Measurements from ENCODE around the gene CDKAL1. TPM values are rescaled to one million over a fixed set of nuclear protein-coding genes. Genes with fewer than 3 reads are reported as not detected.

The CDKAL1 gene
- total and polyA plus RNA-seq, 2 experiments from 2014 or later: 14.4 to 19.5 TPM

GRCh38 chr6:21003780-21004541 lies 469.7 kb downstream of the CDKAL1 start:
- H3K9me3 ChIP-seq (ENCODE audit: low read depth): no peaks in the 10 kb centered on the region
- H3K9me2 ChIP-seq (replicated peaks; ENCODE audit: insufficient read depth): no peaks in the 10 kb centered on the region
- peaks cover 8% of the 10 kb centered on the region for H3K4me1 ChIP-seq (ENCODE audit: insufficient read depth)
- H3K27ac ChIP-seq: no peak overlapping the region
- H4K20me1 ChIP-seq (ENCODE audit: insufficient read depth, poor library complexity, severe bottlenecking): no peaks in the 10 kb centered on the region
- H3K27me3 ChIP-seq: no peaks in the 10 kb centered on the region
- 77% methylated on average over 3 of the region's 3 CpGs for WGBS (ENCODE audit: low lambda C conversion rate, missing lambda C conversion rate)
- no peak overlapping the region for H2AFZ ChIP-seq
- H3K79me2 ChIP-seq: no peaks in the 10 kb centered on the region
- peak overlapping the region; percentile 24 for H3K4me2 ChIP-seq
- no peaks in the 10 kb centered on the region for H3K36me3 ChIP-seq (replicated peaks; ENCODE audit: insufficient read depth, low read depth)
- no peak for DNase-seq (ENCODE audit: low spot score)
- no peak overlapping the region for H3K4me3 ChIP-seq
- TF ChIP-seq EZH2phosphoT487 (IDR thresholded peaks at IDR 0.05; ENCODE audit: low read depth, severe bottlenecking, unreplicated experiment) (no peak), CTCF (IDR thresholded peaks at IDR 0.05; ENCODE audit: poor library complexity) (no peak), EZH2 (IDR thresholded peaks at IDR 0.05; ENCODE audit: borderline replicate concordance) (no peak)

GRCh38 chr6:21005816-21006570 lies 471.7 kb downstream of the CDKAL1 start:
- no peaks in the 10 kb centered on the region for H4K20me1 ChIP-seq (ENCODE audit: insufficient read depth, poor library complexity, severe bottlenecking)
- peak; percentile 60 for DNase-seq (ENCODE audit: low spot score)
- peaks cover 5% of the 10 kb centered on the region for H3K4me1 ChIP-seq (ENCODE audit: insufficient read depth)
- H3K36me3 ChIP-seq (replicated peaks; ENCODE audit: insufficient read depth, low read depth): no peaks in the 10 kb centered on the region
- no peak overlapping the region for H3K4me2 ChIP-seq
- no peak for TF ChIP-seq EZH2phosphoT487 (IDR thresholded peaks at IDR 0.05; ENCODE audit: low read depth, severe bottlenecking, unreplicated experiment)
- no peaks in the 10 kb centered on the region for H3K79me2 ChIP-seq
- no peak overlapping the region for H2AFZ ChIP-seq
- 81% methylated on average over 3 of the region's 3 CpGs for WGBS (ENCODE audit: low lambda C conversion rate, missing lambda C conversion rate)
- H3K4me3 ChIP-seq: no peak overlapping the region
- no peaks in the 10 kb centered on the region for H3K9me2 ChIP-seq (replicated peaks; ENCODE audit: insufficient read depth)
- no peaks in the 10 kb centered on the region for H3K27me3 ChIP-seq
- no peaks in the 10 kb centered on the region for H3K9me3 ChIP-seq (ENCODE audit: low read depth)
- peak overlapping the region; percentile 19 for H3K27ac ChIP-seq

GRCh38 chr6:21019614-21020013 lies 485.4 kb downstream of the CDKAL1 start:
- DNase-seq (ENCODE audit: low spot score): no peak
- Histone ChIP-seq H3K27me3 (no peaks in the 10 kb centered on the region), H3K36me3 (replicated peaks; ENCODE audit: insufficient read depth, low read depth) (no peaks in the 10 kb centered on the region), H3K27ac (no peak overlapping the region), H3K79me2 (no peaks in the 10 kb centered on the region), H3K4me2 (no peak overlapping the region), H3K9me3 (ENCODE audit: low read depth) (no peaks in the 10 kb centered on the region), H3K4me1 (ENCODE audit: insufficient read depth) (no peaks in the 10 kb centered on the region), H3K9me2 (replicated peaks; ENCODE audit: insufficient read depth) (no peaks in the 10 kb centered on the region), H4K20me1 (ENCODE audit: insufficient read depth, poor library complexity, severe bottlenecking) (no peaks in the 10 kb centered on the region), H3K4me3 (no peak overlapping the region), H2AFZ (no peak overlapping the region)
- 93% methylated on average over 2 of the region's 2 CpGs for WGBS (ENCODE audit: low lambda C conversion rate, missing lambda C conversion rate)
- TF ChIP-seq EZH2phosphoT487 (IDR thresholded peaks at IDR 0.05; ENCODE audit: low read depth, severe bottlenecking, unreplicated experiment) (no peak), CTCF (IDR thresholded peaks at IDR 0.05; ENCODE audit: poor library complexity) (peak; percentile 41), EZH2 (IDR thresholded peaks at IDR 0.05; ENCODE audit: borderline replicate concordance) (no peak)

All from hepatocyte (in vitro differentiated cells).